Upper lobe of right lung (tissue), 1 donor: ENCODE data around the gene SHOC2. TPM values are rescaled to one million over a fixed set of nuclear protein-coding genes. Genes with fewer than 3 reads are reported as not detected.

Experiments
- ATAC-seq: fragments of 200-7000 bp; cut with Tn5 transposase; one replicate; pipeline ENCODE4 v1.9.1; 2020; ENCODE audit warnings: mild to moderate bottlenecking, moderate library complexity
- DNase-seq: peaks from one replicate; pipeline ENCODE4 v3.0.0-alpha.2; 2020
- H3K27ac ChIP-seq: fragments of 200-600 bp; one replicate; pipeline ENCODE4 v1.8.0; 2022
- H3K27me3 ChIP-seq: fragments of 200-600 bp; one replicate; pipeline ENCODE4 v1.8.0; 2022; ENCODE audit warnings: mild to moderate bottlenecking
- H3K36me3 ChIP-seq: fragments of 200-600 bp; one replicate; pipeline ENCODE4 v1.8.0; 2022
- H3K4me1 ChIP-seq: fragments of 200-600 bp; one replicate; pipeline ENCODE4 v1.8.0; 2022
- H3K4me3 ChIP-seq: fragments of 200-600 bp; one replicate; pipeline ENCODE4 v1.8.0; 2022; ENCODE audit warnings: mild to moderate bottlenecking
- H3K9me3 ChIP-seq: fragments of 200-600 bp; one replicate; pipeline ENCODE4 v1.8.0; 2022
- CTCF ChIP-seq: fragments of 200-600 bp; IDR thresholded peaks from one replicate; pipeline ENCODE4 v1.8.0; 2022; ENCODE audit warnings: antibody characterized with exemption
- intact Hi-C: fragments of 100-400 bp; cut with DNase I; formaldehyde crosslinking; loops from one replicate; pipeline ENCODE4 v1.11.0; 2022
- total RNA-seq: library from RNA; stranded (reverse); fragmentation: NEBNext Ultra II Directional; extraction: Animal tissue kit (Norgen Biotek cat#: 25700); gene quantifications from one replicate; pipeline ENCODE4 v1.2.1, GENCODE V29; 2021
- donor health status: DM: no; HTN: yes; CAD: no; lungs with severe emphysema.

SHOC2 gene
- total RNA-seq, 1 donor from 2014 or later = 58.4 TPM

- TF ChIP-seq CTCF = no peak
- H3K4me1 ChIP-seq = peaks cover 10% of the 10 kb centered on the region
- intact Hi-C loops = no loop called here
- no peak overlapping the region for H3K27ac ChIP-seq
- no peaks in the 10 kb centered on the region for H3K36me3 ChIP-seq
- no peak for ATAC-seq
- no peak for DNase-seq
- no peaks in the 10 kb centered on the region for H3K9me3 ChIP-seq
- H3K4me3 ChIP-seq = no peak overlapping the region
- no peaks in the 10 kb centered on the region for H3K27me3 ChIP-seq
Measured at GRCh38 chr10:110936757-110937156, 17.4 kb downstream of the SHOC2 start.

DNA sequence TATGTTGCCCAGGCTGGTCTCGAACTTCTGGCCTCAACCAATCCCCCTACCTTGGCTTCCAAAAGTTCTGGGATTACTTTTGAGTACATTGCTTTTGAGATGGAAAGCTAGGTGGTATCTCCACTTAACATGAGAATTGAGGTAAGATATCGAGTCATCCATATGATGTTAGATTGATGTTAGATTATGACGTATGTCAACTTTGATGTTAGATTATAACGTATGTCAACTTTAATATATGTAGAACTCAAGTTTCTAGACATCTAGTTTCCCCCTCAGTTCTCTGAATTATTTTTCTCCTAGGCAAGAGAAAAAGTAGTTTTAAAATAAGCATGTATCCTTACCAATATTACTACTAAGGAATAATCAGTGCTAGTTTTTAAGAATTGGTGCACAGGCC lies 20.0 kb downstream of the SHOC2 start:
- ATAC-seq (no peak), DNase-seq (no peak)
- Histone ChIP-seq H3K4me3 (no peak overlapping the region), H3K27me3 (no peaks in the 10 kb centered on the region), H3K36me3 (no peaks in the 10 kb centered on the region), H3K4me1 (no peaks in the 10 kb centered on the region), H3K27ac (no peak overlapping the region), H3K9me3 (no peaks in the 10 kb centered on the region)
- TF ChIP-seq CTCF = no peak
- intact Hi-C loops = no loop called here

- TF ChIP-seq CTCF = no peak
- intact Hi-C loops = no loop called here
- ATAC-seq (no peak), DNase-seq (no peak)
- H3K27me3 ChIP-seq = no peaks in the 10 kb centered on the region
- H3K4me1 ChIP-seq = no peaks in the 10 kb centered on the region
- no peak overlapping the region for H3K27ac ChIP-seq
- no peak overlapping the region for H3K4me3 ChIP-seq
- no peaks in the 10 kb centered on the region for H3K9me3 ChIP-seq
- H3K36me3 ChIP-seq = no peaks in the 10 kb centered on the region
Measured at GRCh38 chr10:110944792-110945396, 25.5 kb downstream of the SHOC2 start.

GRCh38 chr10:110946496-110946895 lies 27.1 kb downstream of the SHOC2 start:
- Histone ChIP-seq H3K36me3 (no peaks in the 10 kb centered on the region), H3K9me3 (no peaks in the 10 kb centered on the region), H3K4me3 (no peak overlapping the region), H3K27ac (no peak overlapping the region), H3K4me1 (no peaks in the 10 kb centered on the region), H3K27me3 (no peaks in the 10 kb centered on the region)
- no peak for TF ChIP-seq CTCF
- intact Hi-C loops = no loop called here
- no peak for DNase-seq
- ATAC-seq = no peak

GRCh38 chr10:110947061-110947595 lies 27.7 kb downstream of the SHOC2 start:
- Histone ChIP-seq H3K27ac (no peak overlapping the region), H3K4me1 (no peaks in the 10 kb centered on the region), H3K27me3 (no peaks in the 10 kb centered on the region), H3K36me3 (no peaks in the 10 kb centered on the region), H3K4me3 (no peak overlapping the region), H3K9me3 (no peaks in the 10 kb centered on the region)
- no peak for ATAC-seq
- TF ChIP-seq CTCF = no peak
- intact Hi-C loops = no loop called here
- DNase-seq = no peak

GRCh38 chr10:110951381-110951780 lies 32.0 kb downstream of the SHOC2 start:
- no peak for DNase-seq
- Histone ChIP-seq H3K4me1 (no peaks in the 10 kb centered on the region), H3K9me3 (no peaks in the 10 kb centered on the region), H3K36me3 (no peaks in the 10 kb centered on the region), H3K27me3 (no peaks in the 10 kb centered on the region), H3K27ac (no peak overlapping the region), H3K4me3 (no peak overlapping the region)
- no peak for TF ChIP-seq CTCF
- ATAC-seq = no peak
- intact Hi-C loops = no loop called here
